ENCODE results near the gene TCIRG1.

TCIRG1 gene

GRCh38 chr11:68040101-68040956, 1.5 kb downstream of the TCIRG1 start:
- DNase-seq, result peak; percentile 46 to 59

- no peak for DNase-seq
Observed at GRCh38 chr11:68040957-68041591, 2.2 kb downstream of the TCIRG1 start.

- no peak for DNase-seq
Observed at GRCh38 chr11:68041617-68042218, 2.9 kb downstream of the TCIRG1 start.

GRCh38 chr11:68042219-68043028, 3.6 kb downstream of the TCIRG1 start:
- DNase-seq, result no peak

GRCh38 chr11:68043029-68043348, 4.2 kb downstream of the TCIRG1 start:
- no peak for DNase-seq

- no peak for DNase-seq
Observed at GRCh38 chr11:68043349-68044144, 4.7 kb downstream of the TCIRG1 start.

GRCh38 chr11:68044145-68044813, 5.5 kb downstream of the TCIRG1 start:
- no peak for DNase-seq

GRCh38 chr11:68044898-68045351, 6.1 kb downstream of the TCIRG1 start:
- DNase-seq, result no peak

- no peak for DNase-seq
Observed at GRCh38 chr11:68047437-68048290, 8.8 kb downstream of the TCIRG1 start.

GRCh38 chr11:68048681-68049508, 10.1 kb downstream of the TCIRG1 start:
- DNase-seq, result no peak

GRCh38 chr11:68049509-68050370, 10.9 kb downstream of the TCIRG1 start:
- no peak for DNase-seq

GRCh38 chr11:68050371-68050841, 11.6 kb downstream of the TCIRG1 start:
- DNase-seq, result no peak

GRCh38 chr11:68051191-68052136, 12.6 kb downstream of the TCIRG1 start:
- DNase-seq, result no peak

GRCh38 chr11:68052137-68052873, 13.5 kb downstream of the TCIRG1 start:
- DNase-seq, result no peak

GRCh38 chr11:68053117-68053516, 14.3 kb downstream of the TCIRG1 start:
- DNase-seq, result no peak

- no peak for DNase-seq
Observed at GRCh38 chr11:68053981-68054812, 15.4 kb downstream of the TCIRG1 start.

All from CD4-positive, alpha-beta T cell treated with Interferon alpha-2 for 1 hour (primary cell).